ENCODE data around the gene SLC46A3. TPM values are rescaled to one million over a fixed set of nuclear protein-coding genes. Genes with fewer than 3 reads are reported as not detected.

Gene SLC46A3
- total RNA-seq, 4 donors from 2014 or later, result 5.3 to 13.8 (median 9.6) TPM

DNA sequence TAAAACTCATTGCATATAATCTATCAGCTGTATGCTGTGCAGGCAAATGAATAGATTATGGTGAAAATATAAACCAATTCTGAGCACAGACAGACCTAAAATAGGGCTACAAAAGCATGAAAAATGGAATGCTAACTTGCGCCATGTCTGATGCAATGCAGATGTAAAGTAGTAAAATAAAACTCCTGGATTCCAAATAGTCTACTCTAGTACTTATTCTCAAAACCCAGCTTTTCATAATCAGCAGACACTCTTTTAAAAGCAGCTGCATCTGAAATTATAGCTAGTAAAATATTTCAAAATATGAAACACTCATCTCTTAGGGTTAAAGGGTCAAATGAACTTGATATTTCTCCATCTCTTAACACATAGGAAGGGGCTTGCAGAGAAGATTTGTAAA is 64.5 kb downstream of the SLC46A3 start:
- no peak for TF ChIP-seq POLR2AphosphoS5 (IDR thresholded peaks at IDR 0.05)
- TF ChIP-seq POLR2A (IDR thresholded peaks at IDR 0.05), result no peak
- TF ChIP-seq EP300 (IDR thresholded peaks at IDR 0.05), result no peak
- TF ChIP-seq, protein P1, sequence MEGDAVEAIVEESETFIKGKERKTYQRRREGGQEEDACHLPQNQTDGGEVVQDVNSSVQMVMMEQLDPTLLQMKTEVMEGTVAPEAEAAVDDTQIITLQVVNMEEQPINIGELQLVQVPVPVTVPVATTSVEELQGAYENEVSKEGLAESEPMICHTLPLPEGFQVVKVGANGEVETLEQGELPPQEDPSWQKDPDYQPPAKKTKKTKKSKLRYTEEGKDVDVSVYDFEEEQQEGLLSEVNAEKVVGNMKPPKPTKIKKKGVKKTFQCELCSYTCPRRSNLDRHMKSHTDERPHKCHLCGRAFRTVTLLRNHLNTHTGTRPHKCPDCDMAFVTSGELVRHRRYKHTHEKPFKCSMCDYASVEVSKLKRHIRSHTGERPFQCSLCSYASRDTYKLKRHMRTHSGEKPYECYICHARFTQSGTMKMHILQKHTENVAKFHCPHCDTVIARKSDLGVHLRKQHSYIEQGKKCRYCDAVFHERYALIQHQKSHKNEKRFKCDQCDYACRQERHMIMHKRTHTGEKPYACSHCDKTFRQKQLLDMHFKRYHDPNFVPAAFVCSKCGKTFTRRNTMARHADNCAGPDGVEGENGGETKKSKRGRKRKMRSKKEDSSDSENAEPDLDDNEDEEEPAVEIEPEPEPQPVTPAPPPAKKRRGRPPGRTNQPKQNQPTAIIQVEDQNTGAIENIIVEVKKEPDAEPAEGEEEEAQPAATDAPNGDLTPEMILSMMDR (IDR thresholded peaks at IDR 0.05), result no peak
- peaks cover 11% of the 10 kb centered on the region for H3K4me1 ChIP-seq
- no peaks in the 10 kb centered on the region for H3K27me3 ChIP-seq
- H3K4me3 ChIP-seq, result no peak overlapping the region
- H3K36me3 ChIP-seq, result no peaks in the 10 kb centered on the region
- H3K9me3 ChIP-seq, result no peaks in the 10 kb centered on the region
- no peak overlapping the region for H3K27ac ChIP-seq
- DNase-seq (ENCODE audit: low spot score in 2 of 2), result no peak
- 93% methylated on average over 1 of the region's 1 CpG for WGBS

DNA sequence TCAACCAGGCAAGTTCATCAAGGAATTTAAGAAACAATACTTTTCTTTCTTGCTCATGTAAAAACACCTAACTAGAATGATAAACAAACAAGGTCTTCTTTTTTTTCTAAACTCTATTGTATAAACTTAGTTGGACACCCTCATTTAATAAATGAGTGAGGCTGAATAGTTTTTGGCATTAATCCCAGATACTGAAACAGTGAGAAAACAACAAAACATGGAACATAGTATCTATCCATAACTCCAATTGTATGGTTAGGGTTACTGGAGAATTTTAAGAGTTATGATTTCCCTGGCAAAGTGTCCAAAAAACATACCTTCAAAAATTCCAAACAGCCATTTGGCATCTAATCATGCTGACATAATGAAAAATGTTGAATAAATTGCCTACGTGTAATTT is 65.7 kb downstream of the SLC46A3 start:
- Histone ChIP-seq H3K36me3 (no peaks in the 10 kb centered on the region), H3K4me1 (peaks cover 9% of the 10 kb centered on the region), H3K27ac (no peak overlapping the region), H3K27me3 (no peaks in the 10 kb centered on the region), H3K4me3 (no peak overlapping the region), H3K9me3 (no peaks in the 10 kb centered on the region)
- WGBS, result 47% methylated on average over 1 of the region's 1 CpG
- DNase-seq (ENCODE audit: low spot score in 2 of 2), result no peak
- TF ChIP-seq, protein P1 (IDR thresholded peaks at IDR 0.05), result no peak
- TF ChIP-seq POLR2A (IDR thresholded peaks at IDR 0.05) (no peak), EP300 (IDR thresholded peaks at IDR 0.05) (no peak), POLR2AphosphoS5 (IDR thresholded peaks at IDR 0.05) (no peak)

DNA sequence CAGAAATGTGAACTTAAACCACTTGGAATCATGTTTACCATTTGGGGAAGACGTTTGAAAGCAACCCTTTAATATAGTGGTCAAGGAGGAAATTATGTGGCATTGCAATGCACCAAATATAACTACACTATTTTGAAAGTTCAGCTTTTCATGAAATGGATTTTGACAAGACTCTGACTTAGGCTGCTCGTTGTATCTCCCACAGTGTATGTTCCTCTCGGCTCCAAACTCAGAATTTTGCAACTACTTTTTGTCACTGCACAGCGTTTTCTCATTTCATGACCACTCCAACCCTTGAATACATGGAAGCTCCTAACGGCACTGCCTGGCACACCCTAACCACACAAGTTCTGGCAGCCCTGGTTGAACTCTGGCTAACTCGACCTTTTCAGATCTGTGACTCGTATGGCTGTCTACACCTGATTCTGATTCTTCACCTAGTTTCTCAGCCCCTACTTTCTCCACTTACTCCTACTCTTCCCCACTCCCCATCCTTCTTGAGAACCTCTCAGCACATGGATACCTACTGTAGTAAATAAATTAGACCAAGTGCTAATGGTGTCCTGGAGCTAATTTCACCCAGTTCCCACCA is 66.9 kb downstream of the SLC46A3 start:
- Histone ChIP-seq H3K36me3 (no peaks in the 10 kb centered on the region), H3K4me3 (no peak overlapping the region), H3K27me3 (no peaks in the 10 kb centered on the region), H3K4me1 (no peaks in the 10 kb centered on the region), H3K9me3 (no peaks in the 10 kb centered on the region), H3K27ac (no peak overlapping the region)
- no peak for DNase-seq (ENCODE audit: low spot score in 2 of 2)
- TF ChIP-seq POLR2AphosphoS5 (IDR thresholded peaks at IDR 0.05) (no peak), POLR2A (IDR thresholded peaks at IDR 0.05) (no peak), EP300 (IDR thresholded peaks at IDR 0.05) (no peak)
- TF ChIP-seq, protein P1 (IDR thresholded peaks at IDR 0.05), result no peak
- WGBS, result 72% methylated on average over 7 of the region's 7 CpGs

DNA sequence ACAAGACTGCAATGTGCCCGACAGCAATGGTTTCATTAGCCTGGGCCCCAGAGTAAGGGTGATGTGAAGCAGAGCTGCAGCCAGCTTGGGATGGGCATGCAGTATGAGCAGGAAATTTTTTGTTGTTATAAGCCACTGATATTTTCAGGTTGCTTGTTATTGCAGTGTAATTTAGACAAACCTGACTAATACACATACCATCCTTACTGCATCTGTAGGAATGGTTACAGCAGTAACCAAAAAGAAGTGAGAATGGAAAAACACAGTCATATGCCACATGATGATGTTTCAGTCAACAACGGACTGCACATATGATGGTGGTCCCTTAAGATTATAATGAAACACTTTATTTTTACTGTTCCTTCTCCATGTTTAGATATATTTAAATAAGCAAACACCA is 68.5 kb downstream of the SLC46A3 start:
- H3K4me3 ChIP-seq, result no peak overlapping the region
- H3K4me1 ChIP-seq, result no peaks in the 10 kb centered on the region
- WGBS, result 97% methylated on average over 2 of the region's 2 CpGs
- TF ChIP-seq POLR2A (IDR thresholded peaks at IDR 0.05) (no peak), POLR2AphosphoS5 (IDR thresholded peaks at IDR 0.05) (no peak), EP300 (IDR thresholded peaks at IDR 0.05) (no peak)
- TF ChIP-seq, protein P1 (IDR thresholded peaks at IDR 0.05), result no peak
- H3K9me3 ChIP-seq, result no peaks in the 10 kb centered on the region
- no peak for DNase-seq (ENCODE audit: low spot score in 2 of 2)
- H3K27ac ChIP-seq, result no peak overlapping the region
- no peaks in the 10 kb centered on the region for H3K27me3 ChIP-seq
- H3K36me3 ChIP-seq, result no peaks in the 10 kb centered on the region

Other genes with a start within 250 kb of the SLC46A3 start
- gene FLT1, start 223.8 kb downstream of the SLC46A3 start, total RNA-seq, result 10 to 100 TPM in 1 of 4 donors, 1 to 10 TPM in 3; 3.8 to 14.2 (median 6.8) TPM
- 10 to 100 TPM; 24.1 to 48.7 (median 35.5) TPM for gene POMP, start 59.8 kb downstream of the SLC46A3 start, total RNA-seq
- gene MTUS2, start 101.4 kb upstream of the SLC46A3 start, total RNA-seq, result under 1 TPM in 3 of 4 donors, not detected in 1; 0.26 to 0.72 (median 0.38) TPM

Measured in suprapubic skin (tissue), 4 donors.